Activated CD8-positive, alpha-beta memory T cell treated with anti-CD3 and anti-CD28 coated beads, Interleukin-2, amount 10 ng/mL, durations not matched to agents 7 days and 5 days (primary cell): Measurements from ENCODE around the gene SUPT6H. TPM values are rescaled to one million over a fixed set of nuclear protein-coding genes. Genes with fewer than 3 reads are reported as not detected.

Experiments
- ATAC-seq: fragments of 150-1000 bp; cut with Tn5 transposase; one replicate; pipeline ENCODE4 v1.10.0; 2021; ENCODE audit warnings: moderate library complexity
- CTCF ChIA-PET: fragments of 350-600 bp; sonication (Branson Sonifier 250); formaldehyde crosslinking; loops from one replicate; lab custom pipeline; 2021; ENCODE audit warnings: antibody characterized with exemption; lab: Charles Lee
- DNase-seq: peaks from one replicate; pipeline ENCODE4 v3.0.0-alpha.2; 2020
- H3K27ac Mint-ChIP-seq: one replicate; pipeline ENCODE4 v1.8.0; 2021; ENCODE audit warnings: mild to moderate bottlenecking, mixed read lengths
- H3K27me3 Mint-ChIP-seq: one replicate; pipeline ENCODE4 v1.8.0; 2021; ENCODE audit warnings: mixed read lengths
- H3K36me3 Mint-ChIP-seq: one replicate; pipeline ENCODE4 v1.8.0; 2021; ENCODE audit warnings: mild to moderate bottlenecking, mixed read lengths
- H3K4me1 Mint-ChIP-seq: one replicate; pipeline ENCODE4 v1.8.0; 2021; ENCODE audit warnings: mixed read lengths
- H3K4me3 Mint-ChIP-seq: one replicate; pipeline ENCODE4 v1.8.0; 2021; ENCODE audit warnings: mild to moderate bottlenecking, moderate library complexity, mixed read lengths
- H3K9me3 Mint-ChIP-seq: one replicate; pipeline ENCODE4 v1.8.0; 2022; ENCODE audit warnings: low read depth, mixed read lengths
- total RNA-seq, 2 experiments: library from RNA; stranded (reverse); gene quantifications; one replicate each; pipeline ENCODE4 v1.2.3, GENCODE V29; 2021

Gene SUPT6H
- total RNA-seq, 2 experiments from 2014 or later = 64.7 to 81.2 TPM

GRCh38 chr17:28688481-28688880 lies 26.5 kb downstream of the SUPT6H start:
- CTCF ChIA-PET = interaction anchor here (0.7 to 1.1 kb wide), 3 partner anchors 21 to 153 kb away, joined by 3 to 4 read pairs (median 4); no protein-coding TSS in a partner anchor
- Mint-ChIP-seq H3K4me3 (no peak overlapping the region), H3K27ac (no peak overlapping the region)

GRCh38 chr17:28689011-28689410 lies 27.0 kb downstream of the SUPT6H start:
- CTCF ChIA-PET = interaction anchor here (0.9 kb wide), 1 partner anchor 21 kb away, joined by 3 read pairs; no protein-coding TSS in a partner anchor
- H3K36me3 Mint-ChIP-seq = peaks cover 65% of the 10 kb centered on the region

More at GRCh38 chr17:28688481-28688880, 26.5 kb downstream of the SUPT6H start:
- no peak for ATAC-seq
- Mint-ChIP-seq H3K9me3 (no peaks in the 10 kb centered on the region), H3K27me3 (no peaks in the 10 kb centered on the region), H3K36me3 (peaks cover 64% of the 10 kb centered on the region), H3K4me1 (no peaks in the 10 kb centered on the region)
- DNase-seq = no peak

GRCh38 chr17:28693869-28694268 lies 31.9 kb downstream of the SUPT6H start:
- H3K9me3 Mint-ChIP-seq = no peaks in the 10 kb centered on the region
- H3K36me3 Mint-ChIP-seq = peaks cover 59% of the 10 kb centered on the region
- H3K27me3 Mint-ChIP-seq = no peaks in the 10 kb centered on the region
- no peak overlapping the region for H3K4me3 Mint-ChIP-seq
- ATAC-seq (no peak), DNase-seq (no peak)
- CTCF ChIA-PET = no interaction called here
- no peaks in the 10 kb centered on the region for H3K4me1 Mint-ChIP-seq
- no peak overlapping the region for H3K27ac Mint-ChIP-seq

More at GRCh38 chr17:28689011-28689410, 27.0 kb downstream of the SUPT6H start:
- Mint-ChIP-seq H3K4me3 (no peak overlapping the region), H3K27ac (no peak overlapping the region), H3K9me3 (no peaks in the 10 kb centered on the region), H3K27me3 (no peaks in the 10 kb centered on the region), H3K4me1 (no peaks in the 10 kb centered on the region)
- no peak for DNase-seq
- no peak for ATAC-seq

- CTCF ChIA-PET = interaction anchor here (1.7 kb wide), 1 partner anchor 52 kb away, joined by 5 read pairs; no protein-coding TSS in a partner anchor
- peaks cover 55% of the 10 kb centered on the region for H3K36me3 Mint-ChIP-seq
- H3K9me3 Mint-ChIP-seq = no peaks in the 10 kb centered on the region
- no peak overlapping the region for H3K27ac Mint-ChIP-seq
- no peaks in the 10 kb centered on the region for H3K27me3 Mint-ChIP-seq
- H3K4me1 Mint-ChIP-seq = no peaks in the 10 kb centered on the region
- H3K4me3 Mint-ChIP-seq = no peak overlapping the region
- ATAC-seq = no peak
- DNase-seq = no peak
These were observed 36.4 kb downstream of the SUPT6H start for GRCh38 chr17:28698253-28698941.

GRCh38 chr17:28700278-28700677 lies 38.3 kb downstream of the SUPT6H start:
- CTCF ChIA-PET = interaction anchor here (1.7 kb wide), 1 partner anchor 54 kb away, joined by 5 read pairs; no protein-coding TSS in a partner anchor
- no peak for ATAC-seq
- Mint-ChIP-seq H3K4me1 (no peaks in the 10 kb centered on the region), H3K9me3 (no peaks in the 10 kb centered on the region), H3K27me3 (no peaks in the 10 kb centered on the region), H3K4me3 (no peak overlapping the region), H3K27ac (no peak overlapping the region), H3K36me3 (peaks cover 44% of the 10 kb centered on the region)
- no peak for DNase-seq

GRCh38 chr17:28700830-28701492 lies 39.0 kb downstream of the SUPT6H start:
- Mint-ChIP-seq H3K27ac (no peak overlapping the region), H3K9me3 (no peaks in the 10 kb centered on the region), H3K36me3 (peaks cover 40% of the 10 kb centered on the region), H3K27me3 (no peaks in the 10 kb centered on the region), H3K4me1 (no peaks in the 10 kb centered on the region), H3K4me3 (no peak overlapping the region)
- CTCF ChIA-PET = no interaction called here
- ATAC-seq (no peak), DNase-seq (no peak)

GRCh38 chr17:28702026-28702751 lies 40.2 kb downstream of the SUPT6H start:
- H3K27me3 Mint-ChIP-seq = no peaks in the 10 kb centered on the region
- no peaks in the 10 kb centered on the region for H3K4me1 Mint-ChIP-seq
- H3K27ac Mint-ChIP-seq = no peak overlapping the region
- CTCF ChIA-PET = interaction anchor here (0.8 kb wide), 1 partner anchor 61 kb away, joined by 3 read pairs; no protein-coding TSS in a partner anchor
- ATAC-seq = no peak
- DNase-seq = no peak
- peaks cover 33% of the 10 kb centered on the region for H3K36me3 Mint-ChIP-seq
- no peak overlapping the region for H3K4me3 Mint-ChIP-seq
- H3K9me3 Mint-ChIP-seq = no peaks in the 10 kb centered on the region

GRCh38 chr17:28702752-28703150 lies 40.7 kb downstream of the SUPT6H start:
- no peak overlapping the region for H3K27ac Mint-ChIP-seq
- no peaks in the 10 kb centered on the region for H3K4me1 Mint-ChIP-seq
- CTCF ChIA-PET = no interaction called here
- no peaks in the 10 kb centered on the region for H3K9me3 Mint-ChIP-seq
- ATAC-seq = no peak
- H3K36me3 Mint-ChIP-seq = peaks cover 29% of the 10 kb centered on the region
- H3K27me3 Mint-ChIP-seq = no peaks in the 10 kb centered on the region
- H3K4me3 Mint-ChIP-seq = no peak overlapping the region
- no peak for DNase-seq

- ATAC-seq (no peak), DNase-seq (no peak)
- H3K27ac Mint-ChIP-seq = no peak overlapping the region
- no peak overlapping the region for H3K4me3 Mint-ChIP-seq
- no peaks in the 10 kb centered on the region for H3K4me1 Mint-ChIP-seq
- no peaks in the 10 kb centered on the region for H3K9me3 Mint-ChIP-seq
- CTCF ChIA-PET = no interaction called here
- no peaks in the 10 kb centered on the region for H3K27me3 Mint-ChIP-seq
- peaks cover 27% of the 10 kb centered on the region for H3K36me3 Mint-ChIP-seq
These were observed 41.7 kb downstream of the SUPT6H start for GRCh38 chr17:28703552-28704218.

GRCh38 chr17:28704219-28704858 lies 42.3 kb downstream of the SUPT6H start:
- CTCF ChIA-PET = no interaction called here
- DNase-seq = no peak
- H3K36me3 Mint-ChIP-seq = peaks cover 24% of the 10 kb centered on the region
- H3K27me3 Mint-ChIP-seq = no peaks in the 10 kb centered on the region
- no peak overlapping the region for H3K27ac Mint-ChIP-seq
- no peaks in the 10 kb centered on the region for H3K9me3 Mint-ChIP-seq
- ATAC-seq = no peak
- H3K4me1 Mint-ChIP-seq = no peaks in the 10 kb centered on the region
- no peak overlapping the region for H3K4me3 Mint-ChIP-seq

- DNase-seq (no peak), ATAC-seq (no peak)
- H3K27ac Mint-ChIP-seq = no peak overlapping the region
- H3K4me1 Mint-ChIP-seq = peaks cover 2% of the 10 kb centered on the region
- CTCF ChIA-PET = no interaction called here
- no peak overlapping the region for H3K4me3 Mint-ChIP-seq
- no peaks in the 10 kb centered on the region for H3K9me3 Mint-ChIP-seq
- H3K36me3 Mint-ChIP-seq = peaks cover 20% of the 10 kb centered on the region
- H3K27me3 Mint-ChIP-seq = no peaks in the 10 kb centered on the region
These were observed 43.2 kb downstream of the SUPT6H start for GRCh38 chr17:28705074-28705659.

GRCh38 chr17:28705728-28706334 lies 43.8 kb downstream of the SUPT6H start:
- Mint-ChIP-seq H3K4me3 (no peak overlapping the region), H3K36me3 (peaks cover 18% of the 10 kb centered on the region), H3K4me1 (peaks cover 5% of the 10 kb centered on the region), H3K27ac (no peak overlapping the region), H3K9me3 (no peaks in the 10 kb centered on the region), H3K27me3 (no peaks in the 10 kb centered on the region)
- DNase-seq = no peak
- CTCF ChIA-PET = no interaction called here
- no peak for ATAC-seq
